ENCODE data around the gene CD209. TPM values are rescaled to one million over a fixed set of nuclear protein-coding genes. Genes with fewer than 3 reads are reported as not detected.

Gene CD209
- total and polyA plus RNA-seq, 2 experiments from 2014 or later, result not detected

- H3K9ac ChIP-seq, result no peak overlapping the region
- WGBS, 2 experiments (ENCODE audit: low coverage in 1 of 2, low lambda C conversion rate in 2 of 2, missing lambda C conversion rate in 2 of 2), result 66 to 67% methylated on average over 7 of the region's 7 CpGs
- no peaks in the 10 kb centered on the region for H3K36me3 ChIP-seq (ENCODE audit: low read depth)
- H3K4me3 ChIP-seq, result no peak overlapping the region
- TF ChIP-seq EZH2 (IDR thresholded peaks at IDR 0.05; ENCODE audit: insufficient read depth, poor library complexity, severe bottlenecking), result no peak
- no peak for TF ChIP-seq EZH2phosphoT487 (IDR thresholded peaks at IDR 0.05; ENCODE audit: insufficient read depth, low read depth)
- no peaks in the 10 kb centered on the region for H3K9me2 ChIP-seq (ENCODE audit: insufficient read depth)
- no peak overlapping the region for H2AFZ ChIP-seq
- H3K4me1 ChIP-seq (ENCODE audit: insufficient read depth), result no peaks in the 10 kb centered on the region
- H3F3A ChIP-seq (ENCODE audit: insufficient read depth), result no peaks in the 10 kb centered on the region
- no peaks in the 10 kb centered on the region for H4K20me1 ChIP-seq (ENCODE audit: insufficient read depth)
- H3K79me2 ChIP-seq (ENCODE audit: insufficient read depth), result no peaks in the 10 kb centered on the region
- H3K27me3 ChIP-seq (replicated peaks; ENCODE audit: insufficient read depth), result peaks cover 40% of the 10 kb centered on the region
- H3K9me3 ChIP-seq (ENCODE audit: low read depth), result no peaks in the 10 kb centered on the region
- no peak overlapping the region for H3K27ac ChIP-seq
- in situ Hi-C loops (cut with MboI), result no loop called here
- DNase-seq, result no peak
- H3K4me2 ChIP-seq (ENCODE audit: unreplicated experiment), result no peak overlapping the region
Observed at GRCh38 chr19:7738023-7738422, 9.3 kb downstream of the CD209 start.

- Histone ChIP-seq H3K4me1 (ENCODE audit: insufficient read depth) (no peaks in the 10 kb centered on the region), H3K9me2 (ENCODE audit: insufficient read depth) (no peaks in the 10 kb centered on the region), H4K20me1 (ENCODE audit: insufficient read depth) (no peaks in the 10 kb centered on the region), H3K36me3 (ENCODE audit: low read depth) (no peaks in the 10 kb centered on the region), H3K9ac (no peak overlapping the region), H3K79me2 (ENCODE audit: insufficient read depth) (no peaks in the 10 kb centered on the region), H3F3A (ENCODE audit: insufficient read depth) (no peaks in the 10 kb centered on the region), H3K4me3 (no peak overlapping the region), H3K4me2 (ENCODE audit: unreplicated experiment) (no peak overlapping the region), H3K9me3 (ENCODE audit: low read depth) (no peaks in the 10 kb centered on the region), H3K27ac (no peak overlapping the region), H3K27me3 (replicated peaks; ENCODE audit: insufficient read depth) (peaks cover 37% of the 10 kb centered on the region), H2AFZ (no peak overlapping the region)
- in situ Hi-C loops (cut with MboI), result no loop called here
- 52 to 60% methylated on average over 11 of the region's 11 CpGs for WGBS, 2 experiments (ENCODE audit: low coverage in 1 of 2, low lambda C conversion rate in 2 of 2, missing lambda C conversion rate in 2 of 2)
- DNase-seq, result no peak
- TF ChIP-seq EZH2 (IDR thresholded peaks at IDR 0.05; ENCODE audit: insufficient read depth, poor library complexity, severe bottlenecking) (no peak), EZH2phosphoT487 (IDR thresholded peaks at IDR 0.05; ENCODE audit: insufficient read depth, low read depth) (no peak)
Observed at GRCh38 chr19:7737215-7737614, 10.1 kb downstream of the CD209 start.

GRCh38 chr19:7736148-7736547, 11.2 kb downstream of the CD209 start:
- Histone ChIP-seq H3K79me2 (ENCODE audit: insufficient read depth) (no peaks in the 10 kb centered on the region), H3F3A (ENCODE audit: insufficient read depth) (no peaks in the 10 kb centered on the region), H3K4me3 (no peak overlapping the region), H3K4me2 (ENCODE audit: unreplicated experiment) (no peak overlapping the region), H4K20me1 (ENCODE audit: insufficient read depth) (no peaks in the 10 kb centered on the region), H3K9me2 (ENCODE audit: insufficient read depth) (no peaks in the 10 kb centered on the region), H3K4me1 (ENCODE audit: insufficient read depth) (no peaks in the 10 kb centered on the region), H3K27me3 (replicated peaks; ENCODE audit: insufficient read depth) (peaks cover 37% of the 10 kb centered on the region), H2AFZ (no peak overlapping the region), H3K9me3 (ENCODE audit: low read depth) (no peaks in the 10 kb centered on the region), H3K9ac (no peak overlapping the region), H3K36me3 (ENCODE audit: low read depth) (no peaks in the 10 kb centered on the region), H3K27ac (no peak overlapping the region)
- DNase-seq, result no peak
- WGBS, 2 experiments (ENCODE audit: low coverage in 1 of 2, low lambda C conversion rate in 2 of 2, missing lambda C conversion rate in 2 of 2), result 0 to 8% methylated on average over 1 of the region's 1 CpG
- in situ Hi-C loops (cut with MboI), result no loop called here
- no peak for TF ChIP-seq EZH2 (IDR thresholded peaks at IDR 0.05; ENCODE audit: insufficient read depth, poor library complexity, severe bottlenecking)
- no peak for TF ChIP-seq EZH2phosphoT487 (IDR thresholded peaks at IDR 0.05; ENCODE audit: insufficient read depth, low read depth)

- in situ Hi-C loops (cut with MboI), result no loop called here
- TF ChIP-seq EZH2 (IDR thresholded peaks at IDR 0.05; ENCODE audit: insufficient read depth, poor library complexity, severe bottlenecking), result no peak
- no peak for TF ChIP-seq EZH2phosphoT487 (IDR thresholded peaks at IDR 0.05; ENCODE audit: insufficient read depth, low read depth)
- whole genome bisulfite sequencing, 2 experiments (ENCODE audit: low coverage in 1 of 2, low lambda C conversion rate in 2 of 2, missing lambda C conversion rate in 2 of 2), result 14 to 17% methylated on average over 12 of the region's 12 CpGs
- no peaks in the 10 kb centered on the region for H3K4me1 ChIP-seq (ENCODE audit: insufficient read depth)
- H3K27me3 ChIP-seq (replicated peaks; ENCODE audit: insufficient read depth), result peaks cover 40% of the 10 kb centered on the region
- peak; percentile 37 for DNase-seq
- H2AFZ ChIP-seq, result no peak overlapping the region
- H3K27ac ChIP-seq, result no peak overlapping the region
- H3F3A ChIP-seq (ENCODE audit: insufficient read depth), result no peaks in the 10 kb centered on the region
- H4K20me1 ChIP-seq (ENCODE audit: insufficient read depth), result no peaks in the 10 kb centered on the region
- H3K9ac ChIP-seq, result no peak overlapping the region
- H3K4me2 ChIP-seq (ENCODE audit: unreplicated experiment), result no peak overlapping the region
- no peaks in the 10 kb centered on the region for H3K36me3 ChIP-seq (ENCODE audit: low read depth)
- no peaks in the 10 kb centered on the region for H3K79me2 ChIP-seq (ENCODE audit: insufficient read depth)
- no peak overlapping the region for H3K4me3 ChIP-seq
- H3K9me3 ChIP-seq (ENCODE audit: low read depth), result no peaks in the 10 kb centered on the region
- no peaks in the 10 kb centered on the region for H3K9me2 ChIP-seq (ENCODE audit: insufficient read depth)
Observed at GRCh38 chr19:7734220-7735203, 12.8 kb downstream of the CD209 start.

Data from GM23248 (cell line).